ENCODE data around the gene METTL23. TPM values are rescaled to one million over a fixed set of nuclear protein-coding genes. Genes with fewer than 3 reads are reported as not detected.

The METTL23 gene
- total RNA-seq, 4 donors from 2014 or later: 19.2 to 52.6 (median 25.1) TPM

- Histone ChIP-seq H3K9me3 (no peaks in the 10 kb centered on the region), H3K27me3 (no peaks in the 10 kb centered on the region), H3K36me3 (no peaks in the 10 kb centered on the region), H3K4me1 (peaks cover 7 to 97% (median 57%) of the 10 kb centered on the region in 3 donors), H3K4me3 (no peak overlapping the region), H3K27ac (peak overlapping the region in 3 of 4 donors; percentile 51 to 93 (median 91))
- TF ChIP-seq EP300 (IDR thresholded peaks at IDR 0.05) (no peak), POLR2AphosphoS5 (IDR thresholded peaks at IDR 0.05) (no peak), POLR2A (IDR thresholded peaks at IDR 0.05) (no peak), CTCF (IDR thresholded peaks at IDR 0.05) (no peak)
- 40 to 87% methylated on average over 1 to 7 of the region's 10 CpGs for WGBS, 2 donors (ENCODE audit: low coverage in 1 of 2)
- no peak for ATAC-seq
Measured at GRCh38 chr17:76702941-76703637, 23.6 kb upstream of the METTL23 start.

GRCh38 chr17:76704805-76705204 lies 21.8 kb upstream of the METTL23 start:
- Histone ChIP-seq H3K9me3 (no peaks in the 10 kb centered on the region), H3K4me1 (peaks cover 3 to 97% (median 48%) of the 10 kb centered on the region in 3 donors)
- no peak for ATAC-seq

GRCh38 chr17:76706817-76707216 lies 19.8 kb upstream of the METTL23 start:
- H3K36me3 ChIP-seq: no peaks in the 10 kb centered on the region
- no peaks in the 10 kb centered on the region for H3K9me3 ChIP-seq
- no peak overlapping the region for H3K4me3 ChIP-seq
- peak overlapping the region in 3 of 4 donors; percentile 18 to 97 (median 95) for H3K27ac ChIP-seq
- H3K27me3 ChIP-seq: no peaks in the 10 kb centered on the region
- TF ChIP-seq CTCF (IDR thresholded peaks at IDR 0.05) (no peak), POLR2AphosphoS5 (IDR thresholded peaks at IDR 0.05) (no peak), POLR2A (IDR thresholded peaks at IDR 0.05) (no peak), EP300 (IDR thresholded peaks at IDR 0.05) (no peak)
- peaks cover 6 to 87% (median 36%) of the 10 kb centered on the region in 3 donors for H3K4me1 ChIP-seq
- ATAC-seq: no peak
- 36 to 46% methylated on average over 3 of the region's 3 CpGs for WGBS, 2 donors (ENCODE audit: low coverage in 1 of 2)

More at GRCh38 chr17:76704805-76705204, 21.8 kb upstream of the METTL23 start:
- H3K27me3 ChIP-seq: no peaks in the 10 kb centered on the region
- 42 to 60% methylated on average over 1 to 4 of the region's 4 CpGs for WGBS, 2 donors (ENCODE audit: low coverage in 1 of 2)
- H3K27ac ChIP-seq: peak overlapping the region in 3 of 4 donors; percentile 61 to 97 (median 95)
- TF ChIP-seq CTCF (IDR thresholded peaks at IDR 0.05) (no peak), POLR2AphosphoS5 (IDR thresholded peaks at IDR 0.05) (no peak), POLR2A (IDR thresholded peaks at IDR 0.05) (no peak), EP300 (IDR thresholded peaks at IDR 0.05) (no peak)
- no peaks in the 10 kb centered on the region for H3K36me3 ChIP-seq
- H3K4me3 ChIP-seq: no peak overlapping the region

- H3K4me1 ChIP-seq: peaks cover 6 to 82% (median 32%) of the 10 kb centered on the region in 3 donors
- WGBS, 2 donors (ENCODE audit: low coverage in 1 of 2): 14 to 20% methylated on average over 5 to 7 of the region's 14 CpGs
- peak overlapping the region; percentile 12 to 73 for H3K4me3 ChIP-seq
- H3K36me3 ChIP-seq: peaks cover 0 to 8% of the 10 kb centered on the region in 2 donors
- ATAC-seq: no peak
- TF ChIP-seq POLR2AphosphoS5 (IDR thresholded peaks at IDR 0.05) (no peak), CTCF (IDR thresholded peaks at IDR 0.05) (peak in 3 of 4 experiments; percentile 31 to 62 (median 32))
- H3K27ac ChIP-seq: peak overlapping the region; percentile 95 to 98 (median 96)
- no peaks in the 10 kb centered on the region for H3K27me3 ChIP-seq
- no peaks in the 10 kb centered on the region for H3K9me3 ChIP-seq
Measured at GRCh38 chr17:76707985-76708807, 18.4 kb upstream of the METTL23 start.
